HUDEP-2 (cell line): ENCODE measurements around the gene NXF1.

Experiments used
- DNase-seq, 76 experiments: peaks; one replicate each; lab custom pipeline; 2025; ENCODE audit not compliant: unreplicated experiment in 76 of 76; lab: John Stamatoyannopoulos, UW

The NXF1 gene

DNA sequence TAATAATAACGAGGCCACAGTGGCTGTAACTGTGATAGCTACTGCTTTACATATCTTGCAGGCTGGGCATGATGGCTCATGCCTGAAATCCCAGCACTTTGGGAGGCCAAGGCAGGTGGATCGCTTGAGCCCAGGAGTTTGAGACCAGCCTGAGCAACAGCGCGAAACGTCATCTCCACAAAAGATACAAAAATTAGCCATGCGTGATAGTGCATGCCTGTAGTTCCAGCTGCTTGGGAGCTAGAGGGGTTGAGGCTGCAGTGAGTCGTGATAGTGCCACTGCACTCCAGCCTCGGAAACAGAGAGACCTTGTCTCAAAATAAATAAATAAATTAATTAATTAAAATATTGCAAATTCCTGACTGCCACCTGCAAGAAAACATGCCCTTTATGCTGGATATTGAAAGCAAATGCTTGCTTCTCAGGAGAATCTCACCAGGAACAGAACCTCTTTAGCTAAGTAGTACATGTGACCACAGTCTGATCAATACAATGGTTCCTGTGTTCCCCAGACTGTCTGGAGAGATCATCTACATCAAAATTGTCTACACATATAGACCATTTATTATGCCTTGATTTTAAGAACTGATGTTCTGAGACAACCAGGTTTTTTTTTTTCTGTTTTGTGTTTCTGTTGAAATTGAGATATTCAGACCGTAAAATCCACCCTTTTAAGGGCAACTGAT is 57.6 kb downstream of the NXF1 start:
- no peak for DNase-seq
